Measurements from ENCODE around the gene PON1. TPM values are rescaled to one million over a fixed set of nuclear protein-coding genes. Genes with fewer than 3 reads are reported as not detected.

PON1 gene
- total and polyA plus RNA-seq, 2 donors from 2014 or later: 0.28 TPM; not detected in 1

DNA sequence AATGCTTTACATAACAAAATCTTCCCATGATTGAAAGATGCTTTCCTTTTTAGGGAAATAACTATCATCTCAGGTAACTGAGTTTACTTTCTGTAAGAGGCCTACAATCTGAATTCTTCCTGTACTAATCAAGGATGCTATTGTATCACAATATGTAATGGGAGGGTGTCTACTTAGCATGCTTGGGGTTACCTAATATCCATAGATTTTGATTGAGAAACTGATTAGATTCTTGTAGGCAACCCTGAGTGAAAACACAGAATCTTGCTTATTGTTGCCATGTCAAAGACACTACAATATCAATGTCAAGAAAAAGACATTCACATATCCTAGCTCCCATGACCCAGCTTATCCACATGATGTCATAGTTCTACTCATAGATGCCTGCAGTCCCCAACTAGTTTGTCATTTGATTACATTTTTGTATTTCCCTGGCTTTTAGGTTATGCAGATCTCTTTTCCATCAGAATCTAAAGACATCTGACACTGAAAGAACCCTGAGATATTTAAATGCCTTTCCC, 62.4 kb downstream of the PON1 start:
- Histone ChIP-seq H3K9ac (ENCODE audit: low read length in 3 of 3) (no peak overlapping the region), H3K4me3 (ENCODE audit: low read length in 3 of 3) (no peak overlapping the region), H3K9me3 (ENCODE audit: control insufficient read depth in 2 of 3, insufficient read depth in 1 of 3, low read length in 3 of 3) (no peaks in the 10 kb centered on the region), H3K4me1 (ENCODE audit: control insufficient read depth in 2 of 3, insufficient read depth in 2 of 3, low read depth in 1 of 3, low read length in 3 of 3) (no peaks in the 10 kb centered on the region), H3K27me3 (ENCODE audit: control insufficient read depth, insufficient read depth, low read length) (no peaks in the 10 kb centered on the region), H3K36me3 (ENCODE audit: control insufficient read depth in 2 of 3, insufficient read depth in 3 of 3, low read length in 3 of 3) (no peaks in the 10 kb centered on the region), H3K27ac (ENCODE audit: low read depth in 2 of 2, low read length in 2 of 2) (no peak overlapping the region)
- DNase-seq: no peak
- TF ChIP-seq, protein P1, sequence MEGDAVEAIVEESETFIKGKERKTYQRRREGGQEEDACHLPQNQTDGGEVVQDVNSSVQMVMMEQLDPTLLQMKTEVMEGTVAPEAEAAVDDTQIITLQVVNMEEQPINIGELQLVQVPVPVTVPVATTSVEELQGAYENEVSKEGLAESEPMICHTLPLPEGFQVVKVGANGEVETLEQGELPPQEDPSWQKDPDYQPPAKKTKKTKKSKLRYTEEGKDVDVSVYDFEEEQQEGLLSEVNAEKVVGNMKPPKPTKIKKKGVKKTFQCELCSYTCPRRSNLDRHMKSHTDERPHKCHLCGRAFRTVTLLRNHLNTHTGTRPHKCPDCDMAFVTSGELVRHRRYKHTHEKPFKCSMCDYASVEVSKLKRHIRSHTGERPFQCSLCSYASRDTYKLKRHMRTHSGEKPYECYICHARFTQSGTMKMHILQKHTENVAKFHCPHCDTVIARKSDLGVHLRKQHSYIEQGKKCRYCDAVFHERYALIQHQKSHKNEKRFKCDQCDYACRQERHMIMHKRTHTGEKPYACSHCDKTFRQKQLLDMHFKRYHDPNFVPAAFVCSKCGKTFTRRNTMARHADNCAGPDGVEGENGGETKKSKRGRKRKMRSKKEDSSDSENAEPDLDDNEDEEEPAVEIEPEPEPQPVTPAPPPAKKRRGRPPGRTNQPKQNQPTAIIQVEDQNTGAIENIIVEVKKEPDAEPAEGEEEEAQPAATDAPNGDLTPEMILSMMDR (IDR thresholded peaks at IDR 0.05; ENCODE audit: borderline replicate concordance, extremely low read depth, insufficient read depth): no peak
- intact Hi-C loops (cut with DNase I): no loop called here
- no peak for FAIRE-seq

DNA sequence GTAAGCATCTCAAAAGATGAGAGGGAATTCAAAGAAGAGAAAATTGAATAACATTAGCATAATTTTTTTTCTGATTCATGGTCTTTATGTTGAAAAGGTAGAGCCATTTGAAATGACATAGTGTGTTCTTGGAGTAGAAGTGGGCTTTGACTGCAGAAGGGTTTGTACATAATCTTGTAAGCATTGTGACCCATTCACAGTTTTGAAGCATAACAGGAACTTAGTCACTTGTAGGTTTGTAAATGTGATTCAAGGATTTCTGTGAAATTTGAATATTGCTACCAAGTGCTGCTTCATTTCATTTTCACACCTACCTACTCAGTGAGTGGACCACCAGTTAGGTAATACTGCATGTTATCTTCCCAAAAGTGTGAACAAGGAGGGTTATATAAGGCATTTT, 68.6 kb downstream of the PON1 start:
- H3K27ac ChIP-seq (ENCODE audit: low read depth in 2 of 2, low read length in 2 of 2): no peak overlapping the region
- TF ChIP-seq, protein P1 (IDR thresholded peaks at IDR 0.05; ENCODE audit: borderline replicate concordance, extremely low read depth, insufficient read depth): no peak
- DNase-seq (no peak), FAIRE-seq (no peak)
- no peaks in the 10 kb centered on the region for H3K4me1 ChIP-seq (ENCODE audit: control insufficient read depth in 2 of 3, insufficient read depth in 2 of 3, low read depth in 1 of 3, low read length in 3 of 3)
- H3K27me3 ChIP-seq (ENCODE audit: control insufficient read depth, insufficient read depth, low read length): no peaks in the 10 kb centered on the region
- H3K9me3 ChIP-seq (ENCODE audit: control insufficient read depth in 2 of 3, insufficient read depth in 1 of 3, low read length in 3 of 3): no peaks in the 10 kb centered on the region
- no peak overlapping the region for H3K9ac ChIP-seq (ENCODE audit: low read length in 3 of 3)
- H3K4me3 ChIP-seq (ENCODE audit: low read length in 3 of 3): no peak overlapping the region
- no peaks in the 10 kb centered on the region for H3K36me3 ChIP-seq (ENCODE audit: control insufficient read depth in 2 of 3, insufficient read depth in 3 of 3, low read length in 3 of 3)
- intact Hi-C loops (cut with DNase I): no loop called here

DNA sequence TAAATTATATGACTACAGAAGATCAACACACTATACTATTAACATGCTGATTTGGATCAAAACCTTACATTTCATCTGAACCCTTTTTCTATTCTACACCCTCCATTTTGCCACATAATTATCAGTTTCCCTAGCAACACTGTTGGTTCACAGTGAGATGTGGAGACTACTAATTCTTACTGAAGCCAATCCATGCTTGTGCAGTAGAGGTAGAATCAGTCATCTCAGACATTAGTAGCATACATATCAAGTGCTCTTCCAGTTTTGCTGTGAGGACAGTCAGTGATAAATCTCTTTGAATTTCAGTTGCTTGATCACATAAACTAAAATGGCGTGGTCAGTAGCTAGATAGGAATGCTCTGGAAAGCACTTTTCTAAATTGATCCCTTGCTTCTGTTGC, 70.3 kb downstream of the PON1 start:
- H3K9me3 ChIP-seq (ENCODE audit: control insufficient read depth in 2 of 3, insufficient read depth in 1 of 3, low read length in 3 of 3): no peaks in the 10 kb centered on the region
- TF ChIP-seq, protein P1 (IDR thresholded peaks at IDR 0.05; ENCODE audit: borderline replicate concordance, extremely low read depth, insufficient read depth): no peak
- no peak overlapping the region for H3K4me3 ChIP-seq (ENCODE audit: low read length in 3 of 3)
- H3K36me3 ChIP-seq (ENCODE audit: control insufficient read depth in 2 of 3, insufficient read depth in 3 of 3, low read length in 3 of 3): no peaks in the 10 kb centered on the region
- H3K9ac ChIP-seq (ENCODE audit: low read length in 3 of 3): no peak overlapping the region
- no peaks in the 10 kb centered on the region for H3K27me3 ChIP-seq (ENCODE audit: control insufficient read depth, insufficient read depth, low read length)
- no peak for DNase-seq
- intact Hi-C loops (cut with DNase I): no loop called here
- no peaks in the 10 kb centered on the region for H3K4me1 ChIP-seq (ENCODE audit: control insufficient read depth in 2 of 3, insufficient read depth in 2 of 3, low read depth in 1 of 3, low read length in 3 of 3)
- no peak for FAIRE-seq
- no peak overlapping the region for H3K27ac ChIP-seq (ENCODE audit: low read depth in 2 of 2, low read length in 2 of 2)

DNA sequence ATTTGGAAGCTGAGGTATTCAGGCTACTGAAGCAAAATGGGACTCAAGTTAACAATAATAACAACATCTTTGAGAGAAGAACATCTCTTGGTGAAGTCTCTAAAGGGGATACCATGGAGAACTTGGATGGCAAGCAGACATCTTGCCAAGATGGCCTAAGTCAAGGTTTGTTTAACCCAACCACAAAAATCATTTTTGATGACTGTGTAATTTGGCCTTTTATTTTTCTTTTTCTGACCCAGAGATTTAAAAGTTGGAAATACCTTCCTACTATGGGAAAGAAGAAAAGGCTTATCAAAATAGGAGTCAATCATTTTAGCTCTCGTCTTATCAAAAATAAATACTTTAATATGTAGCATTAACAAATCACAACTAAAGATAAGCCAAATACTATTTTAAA, 72.4 kb downstream of the PON1 start:
- DNase-seq (no peak), FAIRE-seq (no peak)
- Histone ChIP-seq H3K4me1 (ENCODE audit: control insufficient read depth in 2 of 3, insufficient read depth in 2 of 3, low read depth in 1 of 3, low read length in 3 of 3) (peaks cover 0 to 2% (median 0%) of the 10 kb centered on the region in 3 donors), H3K27me3 (ENCODE audit: control insufficient read depth, insufficient read depth, low read length) (no peaks in the 10 kb centered on the region), H3K36me3 (ENCODE audit: control insufficient read depth in 2 of 3, insufficient read depth in 3 of 3, low read length in 3 of 3) (no peaks in the 10 kb centered on the region), H3K4me3 (ENCODE audit: low read length in 3 of 3) (no peak overlapping the region), H3K9ac (ENCODE audit: low read length in 3 of 3) (no peak overlapping the region), H3K9me3 (ENCODE audit: control insufficient read depth in 2 of 3, insufficient read depth in 1 of 3, low read length in 3 of 3) (no peaks in the 10 kb centered on the region), H3K27ac (ENCODE audit: low read depth in 2 of 2, low read length in 2 of 2) (no peak overlapping the region)
- TF ChIP-seq, protein P1 (IDR thresholded peaks at IDR 0.05; ENCODE audit: borderline replicate concordance, extremely low read depth, insufficient read depth): no peak
- intact Hi-C loops (cut with DNase I): no loop called here
